ENCODE results near the gene TRIO. TPM values are rescaled to one million over a fixed set of nuclear protein-coding genes. Genes with fewer than 3 reads are reported as not detected.

TRIO gene
- total RNA-seq, 1 donor from 2014 or later = 381 TPM

- no peak for DNase-seq
Measured at GRCh38 chr5:14395411-14395810, 252.3 kb downstream of the TRIO start.

GRCh38 chr5:14396066-14396465, 252.9 kb downstream of the TRIO start:
- no peak for DNase-seq

DNA sequence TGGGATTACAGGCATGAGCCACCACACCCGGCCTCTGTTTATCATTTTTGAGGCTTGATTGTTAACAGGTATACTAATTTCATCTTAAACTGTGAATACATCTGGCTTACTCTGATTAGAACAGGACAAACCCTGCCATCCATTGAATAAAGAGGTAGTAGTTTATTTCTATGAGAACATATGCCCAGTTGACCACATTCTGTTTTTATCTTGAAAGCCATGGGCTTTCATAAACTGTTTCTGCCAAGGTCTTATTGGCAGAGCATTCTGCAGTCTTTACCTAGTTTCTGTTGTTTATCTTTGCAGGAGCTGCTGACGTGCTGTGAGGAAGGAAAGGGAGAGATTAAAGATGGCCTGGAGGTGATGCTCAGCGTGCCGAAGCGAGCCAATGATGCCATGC, 253.6 kb downstream of the TRIO start:
- no peak for DNase-seq

DNA sequence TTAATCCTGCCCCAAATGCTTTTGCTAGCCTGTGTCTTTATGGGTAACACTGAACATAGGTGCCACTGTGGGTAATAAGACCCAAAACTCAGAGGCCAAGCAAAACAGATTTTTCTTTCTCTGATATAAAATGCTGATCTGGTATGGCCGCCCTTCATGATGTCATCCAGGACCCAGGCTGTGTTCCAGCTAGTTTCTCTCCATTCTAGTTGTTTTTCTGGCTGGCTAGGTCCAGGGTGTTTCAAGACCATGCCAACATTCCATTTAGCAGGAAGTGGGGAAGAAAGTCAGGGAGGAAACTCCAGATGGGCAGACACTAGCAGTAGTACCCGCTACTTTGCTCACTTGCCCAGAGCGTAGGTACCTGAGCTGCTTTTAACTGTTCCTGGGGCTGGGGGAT, 254.6 kb downstream of the TRIO start:
- DNase-seq = no peak

DNA sequence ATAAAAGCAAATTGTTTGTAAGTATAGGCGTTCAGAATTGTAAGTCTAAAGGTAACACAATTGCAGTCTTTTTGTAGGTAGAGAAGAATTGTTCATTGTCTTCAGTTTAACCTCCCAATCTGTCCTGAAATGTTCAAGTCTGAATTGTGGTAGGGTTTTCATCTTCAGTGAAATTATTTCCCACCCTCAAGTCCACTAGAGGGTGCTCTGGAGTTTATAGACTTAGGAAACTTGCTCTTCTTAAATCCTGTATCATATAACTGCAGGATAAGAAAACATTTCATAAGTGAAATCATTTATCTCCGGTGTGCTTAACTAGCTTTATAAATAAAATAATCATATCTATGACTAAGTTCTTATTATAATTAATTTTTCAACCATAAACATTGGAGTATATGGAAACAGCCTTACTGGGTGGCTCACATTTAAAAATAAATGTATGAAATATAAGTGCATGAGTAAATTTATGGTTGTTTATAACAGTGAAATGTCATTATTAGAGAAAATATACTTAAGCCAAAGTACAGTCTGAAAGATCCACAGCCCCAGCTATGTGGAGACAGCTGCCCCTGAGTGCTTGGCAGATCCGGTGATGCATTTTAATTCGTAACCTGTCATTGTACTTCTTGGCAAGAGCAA, 256.0 kb downstream of the TRIO start:
- no peak for DNase-seq

- no peak for DNase-seq
Measured at GRCh38 chr5:14400085-14400484, 256.9 kb downstream of the TRIO start.

GRCh38 chr5:14400611-14401010, 257.5 kb downstream of the TRIO start:
- no peak for DNase-seq

DNA sequence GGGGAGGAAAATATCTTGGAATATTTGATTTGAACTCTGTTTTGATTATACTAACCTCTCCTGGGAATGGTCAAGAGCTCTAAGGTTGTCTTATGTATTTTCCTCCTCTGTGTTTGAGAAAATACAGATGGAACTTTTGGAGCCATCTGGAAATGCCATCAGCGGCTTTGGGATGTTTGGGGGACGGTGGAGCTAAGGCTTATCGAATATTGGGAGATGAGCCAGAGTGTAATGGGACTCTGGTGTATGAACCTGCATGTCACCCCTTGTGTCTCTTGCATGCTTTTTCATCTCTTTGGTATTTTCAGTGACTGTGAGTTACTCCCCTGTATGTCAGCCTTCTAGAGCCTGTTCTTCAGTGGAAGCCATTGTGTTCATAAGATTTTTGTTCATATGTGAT, 258.5 kb downstream of the TRIO start:
- no peak for DNase-seq

GRCh38 chr5:14402424-14402823, 259.3 kb downstream of the TRIO start:
- DNase-seq = no peak

GRCh38 chr5:14404780-14405179, 261.6 kb downstream of the TRIO start:
- DNase-seq = no peak

DNA sequence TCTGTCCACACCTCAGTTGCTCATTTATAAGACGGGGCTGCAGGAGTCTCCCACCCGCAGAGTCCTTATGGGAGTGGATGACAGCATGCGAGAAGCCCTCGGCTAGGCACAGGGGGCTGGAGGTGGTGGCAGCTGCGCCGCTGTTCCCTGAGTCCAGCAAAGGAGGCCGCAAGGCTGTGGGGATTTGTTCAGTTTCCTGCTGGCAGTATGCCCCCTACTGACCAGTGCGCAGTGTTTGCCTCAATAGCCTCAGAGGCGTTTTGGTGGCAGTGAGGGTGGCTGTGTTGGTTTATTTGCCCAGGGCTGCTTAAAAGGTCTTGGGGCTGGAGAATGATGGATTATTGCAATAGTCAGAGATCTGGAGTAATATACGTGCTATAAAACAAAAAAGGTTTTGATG, 262.1 kb downstream of the TRIO start:
- DNase-seq = no peak

DNA sequence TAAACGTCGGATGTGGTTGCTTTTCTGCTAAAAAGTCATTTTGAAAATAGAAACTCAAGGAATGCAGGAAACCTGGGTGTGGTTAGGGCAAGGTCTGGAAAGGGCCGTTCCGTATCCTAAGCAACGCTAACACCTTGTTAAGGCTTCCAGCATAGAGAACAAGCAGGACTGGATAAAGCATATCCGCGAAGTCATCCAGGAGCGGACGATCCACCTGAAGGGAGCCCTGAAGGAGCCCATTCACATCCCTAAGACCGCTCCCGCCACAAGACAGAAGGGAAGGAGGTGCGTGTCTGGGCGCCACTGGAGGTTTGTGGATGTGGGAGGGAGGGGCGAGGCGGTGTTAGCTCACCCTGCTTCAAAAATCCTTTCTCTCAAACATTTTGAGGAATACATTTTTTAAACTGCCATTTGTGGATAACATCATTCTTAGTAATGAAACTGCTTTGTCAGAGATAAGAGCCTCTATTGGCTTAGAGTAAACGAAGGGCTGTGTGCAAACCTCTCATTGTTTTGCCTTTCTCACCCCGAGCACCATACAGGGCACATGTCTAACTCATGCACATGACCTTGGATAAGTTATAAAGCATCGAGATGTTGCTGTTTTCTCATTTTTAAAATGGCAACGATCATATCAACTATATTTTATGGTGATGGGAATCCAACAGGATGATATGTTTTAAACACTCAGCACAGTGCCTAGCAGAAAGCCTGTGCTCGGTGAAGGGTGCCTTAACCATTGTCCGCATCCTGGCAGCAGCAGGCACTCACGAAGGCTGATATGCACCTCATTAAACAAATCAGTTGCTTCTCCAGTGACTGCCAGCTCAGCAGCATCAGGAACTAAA, 262.8 kb downstream of the TRIO start:
- no peak for DNase-seq

GRCh38 chr5:14406554-14406849, 263.4 kb downstream of the TRIO start:
- DNase-seq = peak; percentile 38

- DNase-seq = no peak
Measured at GRCh38 chr5:14407051-14407450, 263.9 kb downstream of the TRIO start.

DNA sequence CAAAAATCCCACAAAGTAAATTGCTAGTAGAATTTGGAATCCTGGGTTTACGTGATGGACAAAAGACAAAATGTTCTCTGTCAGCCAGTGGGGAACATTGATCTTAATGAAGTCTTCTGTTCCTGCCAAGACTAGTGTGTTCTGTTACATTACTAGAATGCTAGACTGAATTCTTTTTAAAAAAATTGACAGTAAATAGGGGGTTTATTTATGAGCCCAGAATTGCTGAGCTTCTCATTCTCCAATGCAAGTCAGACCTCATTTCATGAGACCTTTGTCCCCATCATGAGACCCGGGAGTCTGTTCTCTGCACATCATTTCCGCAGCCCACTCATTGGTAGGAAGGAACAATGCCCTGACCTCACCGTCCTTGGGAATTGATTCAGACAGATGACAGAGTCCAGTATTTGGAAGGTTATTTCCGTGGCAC, 264.6 kb downstream of the TRIO start:
- DNase-seq = no peak

- no peak for DNase-seq
Measured at GRCh38 chr5:14408969-14409586, 265.9 kb downstream of the TRIO start.

DNA sequence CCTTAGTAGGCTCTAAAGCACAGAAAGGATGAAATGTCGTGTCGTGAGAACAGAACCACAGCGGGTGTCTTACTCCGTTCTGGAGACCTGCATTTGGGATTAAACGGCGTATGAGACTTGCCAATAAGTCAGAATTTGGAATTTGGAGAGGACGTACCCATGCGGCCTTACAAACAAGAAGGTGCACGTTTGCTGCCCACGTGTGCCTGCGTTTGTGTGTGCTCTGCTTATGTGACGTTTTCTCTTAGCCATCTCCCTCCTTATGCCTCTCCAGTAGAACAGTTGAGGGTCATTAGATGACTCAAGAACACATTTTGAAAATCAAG, 266.9 kb downstream of the TRIO start:
- no peak for DNase-seq

DNA sequence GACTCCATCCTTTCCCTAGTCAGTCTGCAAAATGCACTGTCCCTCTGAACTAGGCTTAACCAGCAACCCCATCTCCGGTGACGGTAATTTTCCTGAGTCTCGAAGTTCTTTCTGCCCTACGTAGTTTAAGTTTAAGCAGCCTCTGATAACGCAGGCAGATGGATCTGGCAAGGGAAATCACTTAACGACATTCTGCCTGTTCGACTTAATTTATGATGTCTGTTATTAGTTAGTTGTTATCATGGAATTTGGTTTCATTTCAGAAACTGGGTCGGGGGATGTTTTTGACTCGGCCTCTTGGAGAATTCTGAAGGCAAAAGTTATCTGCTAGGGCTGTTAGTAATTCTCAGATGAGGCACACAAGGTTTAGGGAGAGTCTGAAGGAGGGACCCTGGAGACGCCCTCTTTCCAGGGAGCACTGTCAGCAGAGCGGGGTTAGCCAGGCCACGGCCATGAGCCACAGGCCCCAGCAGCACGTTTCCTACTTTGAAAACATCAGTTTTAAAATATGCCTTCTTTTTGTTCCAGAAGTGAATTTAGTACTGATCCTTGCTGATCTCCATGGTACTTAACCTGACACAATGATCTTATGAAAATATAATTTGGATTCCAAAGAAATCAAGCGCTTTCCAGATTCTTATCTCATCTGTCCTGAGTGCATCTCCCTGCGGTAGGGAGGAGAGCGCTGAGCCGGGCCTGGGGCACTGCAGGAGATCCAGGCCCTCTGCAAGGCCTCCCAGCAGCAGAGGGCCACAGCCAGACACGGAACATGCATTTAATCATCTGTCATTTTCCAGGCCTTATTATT, 267.5 kb downstream of the TRIO start:
- DNase-seq = no peak

GRCh38 chr5:14411216-14411615, 268.1 kb downstream of the TRIO start:
- DNase-seq = no peak

- no peak for DNase-seq
Measured at GRCh38 chr5:14413331-14413750, 270.2 kb downstream of the TRIO start.

DNA sequence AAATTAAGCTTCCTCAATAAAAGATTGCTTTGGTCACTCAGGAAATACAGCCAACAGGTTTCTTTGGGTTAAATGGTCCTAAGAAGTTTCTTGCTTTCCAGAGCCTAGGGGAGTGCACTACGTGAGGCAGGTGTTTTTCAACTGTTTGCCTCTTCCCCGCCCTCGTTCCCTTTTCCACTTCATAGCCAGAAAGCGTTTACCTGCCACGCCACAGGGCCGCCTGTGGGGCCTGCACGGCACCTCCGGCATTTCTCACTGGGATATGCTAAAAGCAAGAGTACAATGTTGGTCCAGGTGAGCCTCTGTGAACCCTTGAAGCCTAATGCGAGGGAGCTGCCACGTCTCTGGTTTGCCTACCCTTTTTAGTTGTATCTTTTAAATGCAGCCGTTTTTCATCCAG, 270.9 kb downstream of the TRIO start:
- DNase-seq = no peak

DNA sequence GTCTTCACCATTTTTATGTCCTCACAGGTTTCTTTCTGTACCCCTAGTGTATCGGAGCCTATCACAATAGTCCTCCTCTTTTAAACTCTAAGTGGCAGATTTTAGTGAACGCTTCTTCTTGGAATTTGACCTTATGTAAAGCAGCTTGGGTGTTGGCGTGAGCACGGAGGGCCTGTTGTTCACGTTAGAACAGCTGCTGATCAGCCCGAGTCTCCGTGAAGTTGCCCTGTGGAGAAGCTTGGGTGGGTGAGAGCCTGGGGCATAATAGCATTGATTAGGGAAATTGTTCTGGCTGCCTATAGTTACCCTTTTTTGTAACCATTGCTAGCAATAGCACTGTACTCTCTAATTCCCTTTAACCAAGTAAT, 271.5 kb downstream of the TRIO start:
- DNase-seq = no peak

GRCh38 chr5:14415024-14415697, 272.0 kb downstream of the TRIO start:
- no peak for DNase-seq

All from occipital lobe (tissue), 2 donors.